GM23338 (cell line): ENCODE results near the gene DFFA.

Source experiments
- CREB1 ChIP-seq: fragments of 250-450 bp; sonication (Bioruptor Pico); IDR thresholded peaks from 2 replicates; pipeline ENCODE4 v1.5.0; 2020; ENCODE audit warnings: low read depth, mild to moderate bottlenecking, moderate library complexity
- CTCF ChIP-seq, 2 experiments: fragments of 200-600 bp in 1 of 2; sonication (generic) in 1 of 2; conservative IDR thresholded peaks; 2 replicates each; pipeline versions ENCODE4 v1.5.1 to v1.6.1; 2016 to 2017; ENCODE audit warnings: antibody characterized with exemption in 2 of 2, low read depth in 2 of 2, mild to moderate bottlenecking in 2 of 2, moderate library complexity in 1 of 2
- EZH2 ChIP-seq: fragments of 200-600 bp; sonication (generic); IDR thresholded peaks from one replicate; pipeline ENCODE4 v1.8.0; 2017; ENCODE audit warnings: antibody characterized with exemption, mild to moderate bottlenecking, low read depth; ENCODE audit not compliant: unreplicated experiment
- POLR2AphosphoS5 ChIP-seq: IDR thresholded peaks from 2 replicates; pipeline ENCODE4 v1.6.1; 2016; ENCODE audit warnings: antibody characterized with exemption, low read depth
- REST ChIP-seq: IDR thresholded peaks from one replicate; pipeline ENCODE4 v1.6.1; 2018; ENCODE audit warnings: antibody characterized with exemption; ENCODE audit not compliant: unreplicated experiment
- STAT1 ChIP-seq: IDR thresholded peaks from one replicate; pipeline ENCODE4 v1.6.1; 2016; ENCODE audit warnings: antibody characterized with exemption; ENCODE audit not compliant: unreplicated experiment
- TF ChIP-seq, protein P1 (sequence below): IDR thresholded peaks from 2 replicates; pipeline ENCODE4 v1.6.1; 2016; ENCODE audit warnings: antibody characterized with exemption

DNA sequence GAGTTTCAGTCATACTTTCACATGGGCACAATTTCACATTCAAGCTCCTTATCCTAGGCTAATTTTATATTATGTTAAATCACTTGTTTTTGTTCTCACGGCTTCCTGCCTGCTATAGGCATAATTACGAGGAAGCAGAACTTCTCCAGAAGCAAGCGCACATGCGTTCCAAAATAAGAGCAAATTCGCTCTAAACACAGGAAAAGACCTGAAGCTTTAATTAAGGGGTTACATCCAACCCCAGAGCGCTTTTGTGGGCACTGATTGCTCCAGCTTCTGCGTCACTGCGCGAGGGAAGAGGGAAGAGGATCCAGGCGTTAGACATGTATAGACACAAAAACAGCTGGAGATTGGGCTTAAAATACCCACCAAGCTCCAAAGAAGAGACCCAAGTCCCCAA is 22.6 kb downstream of the DFFA start, which contains the start of gene CORT:
- no peak for TF ChIP-seq CTCF (conservative IDR thresholded peaks at IDR 0.05; ENCODE audit: low read depth in 2 of 2)
- TF ChIP-seq REST, result no peak
- TF ChIP-seq CREB1 (CRISPR knock-in tag), result no peak
- TF ChIP-seq EZH2, result no peak
- no peak for TF ChIP-seq POLR2AphosphoS5
- TF ChIP-seq STAT1, result no peak
- TF ChIP-seq, protein P1, sequence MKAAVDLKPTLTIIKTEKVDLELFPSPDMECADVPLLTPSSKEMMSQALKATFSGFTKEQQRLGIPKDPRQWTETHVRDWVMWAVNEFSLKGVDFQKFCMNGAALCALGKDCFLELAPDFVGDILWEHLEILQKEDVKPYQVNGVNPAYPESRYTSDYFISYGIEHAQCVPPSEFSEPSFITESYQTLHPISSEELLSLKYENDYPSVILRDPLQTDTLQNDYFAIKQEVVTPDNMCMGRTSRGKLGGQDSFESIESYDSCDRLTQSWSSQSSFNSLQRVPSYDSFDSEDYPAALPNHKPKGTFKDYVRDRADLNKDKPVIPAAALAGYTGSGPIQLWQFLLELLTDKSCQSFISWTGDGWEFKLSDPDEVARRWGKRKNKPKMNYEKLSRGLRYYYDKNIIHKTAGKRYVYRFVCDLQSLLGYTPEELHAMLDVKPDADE, result no peak
